CD14-positive monocyte (primary cell): ENCODE measurements around the gene DOCK1. TPM values are rescaled to one million over a fixed set of nuclear protein-coding genes. Genes with fewer than 3 reads are reported as not detected.

Source experiments
- DNase-seq, 3 donors: peaks; one replicate each; pipeline ENCODE4 v3.0.0-alpha.2; 2011 to 2022
- H2AFZ ChIP-seq: 2 replicates; pipeline ENCODE4 v1.6.0; 2012; ENCODE audit warnings: mild to moderate bottlenecking, low read depth, low read length, inconsistent platforms; ENCODE audit not compliant: insufficient read depth, poor library complexity, severe bottlenecking
- H3K27ac ChIP-seq, 2 donors: 1 replicate in 1 of 2; 2 replicates in 1 of 2; pipeline ENCODE4 v1.5.1; 2012 to 2013; ENCODE audit warnings: low read length in 2 of 2, control low read depth in 1 of 2, inconsistent platforms in 1 of 2, low read depth in 1 of 2, mild to moderate bottlenecking in 1 of 2
- H3K27me3 ChIP-seq, 2 donors: one replicate each; pipeline versions ENCODE4 v1.6.0 to v1.6.1; 2011 to 2013; ENCODE audit warnings: low read length in 2 of 2; ENCODE audit not compliant: control insufficient read depth in 2 of 2, insufficient read depth in 2 of 2
- H3K36me3 ChIP-seq, 2 donors: replicated peaks in 1 of 2; 1 replicate in 1 of 2; 2 replicates in 1 of 2; pipeline versions ENCODE4 v1.5.1 to v1.6.1; 2012 to 2013; ENCODE audit warnings: low read length in 2 of 2, control low read depth in 1 of 2, inconsistent platforms in 1 of 2, mild to moderate bottlenecking in 1 of 2; ENCODE audit not compliant: insufficient read depth in 2 of 2, control insufficient read depth in 1 of 2
- H3K4me1 ChIP-seq, 2 donors: 1 replicate in 1 of 2; 2 replicates in 1 of 2; pipeline versions ENCODE4 v1.5.1 to v1.6.1; 2012 to 2013; ENCODE audit warnings: low read length in 2 of 2, control low read depth in 1 of 2, inconsistent platforms in 1 of 2, mild to moderate bottlenecking in 1 of 2, moderate library complexity in 1 of 2; ENCODE audit not compliant: insufficient read depth in 2 of 2, control insufficient read depth in 1 of 2
- H3K4me2 ChIP-seq: replicated peaks from 2 replicates; pipeline ENCODE3; 2012; ENCODE audit warnings: low read length, moderate library complexity, mild to moderate bottlenecking; ENCODE audit not compliant: poor library complexity, severe bottlenecking; ENCODE audit errors: extremely low read depth
- H3K4me3 ChIP-seq, 3 experiments: fragments of 200-600 bp in 1 of 3; sonication (generic) in 1 of 3; replicated peaks in 1 of 3; 1 replicate in 2 of 3; 2 replicates in 1 of 3; pipeline ENCODE4 v1.5.1; 2011 to 2013; ENCODE audit warnings: low read length in 3 of 3, mild to moderate bottlenecking in 3 of 3, control low read depth in 2 of 3, low read depth in 2 of 3, inconsistent platforms in 1 of 3, moderate library complexity in 1 of 3
- H3K79me2 ChIP-seq: 2 replicates; pipeline ENCODE4 v1.6.0; 2012; ENCODE audit warnings: mild to moderate bottlenecking, control low read depth, inconsistent platforms, low read length, moderate library complexity; ENCODE audit not compliant: insufficient read depth
- H3K9ac ChIP-seq: 2 replicates; pipeline ENCODE4 v1.6.0; 2017; ENCODE audit warnings: low read length, mild to moderate bottlenecking; ENCODE audit not compliant: insufficient read depth, poor library complexity, severe bottlenecking
- H3K9me3 ChIP-seq, 2 donors: replicated peaks in 1 of 2; 1 replicate in 1 of 2; 2 replicates in 1 of 2; pipeline versions ENCODE4 v1.5.1 to v1.6.1; 2012 to 2013; ENCODE audit warnings: low read length in 2 of 2, control low read depth in 1 of 2; ENCODE audit not compliant: control insufficient read depth in 1 of 2, insufficient read depth in 1 of 2
- H4K20me1 ChIP-seq: 2 replicates; pipeline ENCODE4 v1.6.0; 2012; ENCODE audit warnings: mild to moderate bottlenecking, low read length, control low read depth, moderate library complexity; ENCODE audit not compliant: insufficient read depth
- H3K27ac Mint-ChIP-seq, 7 donors: one replicate each; pipeline ENCODE4 v1.8.0; 2020; ENCODE audit warnings: mild to moderate bottlenecking in 7 of 7, mixed read lengths in 7 of 7, moderate library complexity in 6 of 7, inconsistent platforms in 2 of 7
- H3K27me3 Mint-ChIP-seq, 3 donors: one replicate each; pipeline ENCODE4 v1.8.0; 2021 to 2022; ENCODE audit warnings: low read depth in 3 of 3, mild to moderate bottlenecking in 3 of 3, mixed read lengths in 3 of 3, moderate library complexity in 3 of 3, inconsistent platforms in 1 of 3
- H3K36me3 Mint-ChIP-seq, 2 donors: one replicate each; pipeline ENCODE4 v1.8.0; 2020; ENCODE audit warnings: mixed read lengths in 2 of 2, inconsistent platforms in 1 of 2, mild to moderate bottlenecking in 1 of 2
- H3K4me1 Mint-ChIP-seq: one replicate; pipeline ENCODE4 v1.8.0; 2020; ENCODE audit warnings: mild to moderate bottlenecking, mixed read lengths
- H3K4me3 Mint-ChIP-seq, 2 donors: one replicate each; pipeline ENCODE4 v1.8.0; 2020; ENCODE audit warnings: mild to moderate bottlenecking in 2 of 2, mixed read lengths in 2 of 2, moderate library complexity in 1 of 2
- H3K9me3 Mint-ChIP-seq, 7 donors: one replicate each; pipeline ENCODE4 v1.8.0; 2020 to 2022; ENCODE audit warnings: mixed read lengths in 7 of 7, mild to moderate bottlenecking in 6 of 7, moderate library complexity in 6 of 7, inconsistent platforms in 2 of 7
- WGBS: methylation state at CpG from one replicate; pipeline ENCODE4 v1.1.5; 2013; ENCODE audit warnings: missing lambda C conversion rate; ENCODE audit not compliant: insufficient coverage; 5-methylcytosine and 5-hydroxymethylcytosine counted together
- intact Hi-C, 2 donors: fragments of 100-400 bp; cut with micrococcal nuclease; formaldehyde crosslinking; loops; one replicate each; pipeline versions ENCODE4 v1.15.0 to v1.15.1; 2023
- polyA plus RNA-seq, 3 donors: library from polyadenylated mRNA; depleted of rRNA in 1 of 3; unstranded in 2 of 3; stranded (reverse) in 1 of 3; fragments of 300-500 nt in 2 of 3; fragments of >200 nt in 1 of 3; fragmentation: Illumina TruSeq in 2 of 3; gene quantifications; 1 replicate in 2 of 3; 2 replicates in 1 of 3; pipeline ENCODE4 v1.2.3, GENCODE V29; 2012 to 2021
- TF ChIP-seq, protein P1 (sequence below): fragments of 200-600 bp; IDR thresholded peaks from one replicate; pipeline ENCODE4 v1.8.0; 2022; ENCODE audit warnings: antibody characterized with exemption, mild to moderate bottlenecking

DOCK1 gene
- polyA plus RNA-seq, 3 donors, result 0.31 to 0.35 TPM; not detected in 1

GRCh38 chr10:127069436-127069835, 164.2 kb downstream of the DOCK1 start:
- no peaks in the 10 kb centered on the region for H3K4me1 ChIP-seq
- Mint-ChIP-seq H3K4me3 (no peak overlapping the region), H3K27me3 (peaks cover 0 to 7% (median 1%) of the 10 kb centered on the region in 3 donors), H3K36me3 (no peaks in the 10 kb centered on the region), H3K9me3 (peaks cover 0 to 7% (median under 1%) of the 10 kb centered on the region in 7 donors), H3K27ac (no peak overlapping the region), H3K4me1 (no peaks in the 10 kb centered on the region)
- no peak for DNase-seq
- TF ChIP-seq, protein P1, sequence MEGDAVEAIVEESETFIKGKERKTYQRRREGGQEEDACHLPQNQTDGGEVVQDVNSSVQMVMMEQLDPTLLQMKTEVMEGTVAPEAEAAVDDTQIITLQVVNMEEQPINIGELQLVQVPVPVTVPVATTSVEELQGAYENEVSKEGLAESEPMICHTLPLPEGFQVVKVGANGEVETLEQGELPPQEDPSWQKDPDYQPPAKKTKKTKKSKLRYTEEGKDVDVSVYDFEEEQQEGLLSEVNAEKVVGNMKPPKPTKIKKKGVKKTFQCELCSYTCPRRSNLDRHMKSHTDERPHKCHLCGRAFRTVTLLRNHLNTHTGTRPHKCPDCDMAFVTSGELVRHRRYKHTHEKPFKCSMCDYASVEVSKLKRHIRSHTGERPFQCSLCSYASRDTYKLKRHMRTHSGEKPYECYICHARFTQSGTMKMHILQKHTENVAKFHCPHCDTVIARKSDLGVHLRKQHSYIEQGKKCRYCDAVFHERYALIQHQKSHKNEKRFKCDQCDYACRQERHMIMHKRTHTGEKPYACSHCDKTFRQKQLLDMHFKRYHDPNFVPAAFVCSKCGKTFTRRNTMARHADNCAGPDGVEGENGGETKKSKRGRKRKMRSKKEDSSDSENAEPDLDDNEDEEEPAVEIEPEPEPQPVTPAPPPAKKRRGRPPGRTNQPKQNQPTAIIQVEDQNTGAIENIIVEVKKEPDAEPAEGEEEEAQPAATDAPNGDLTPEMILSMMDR, result no peak
- no peaks in the 10 kb centered on the region for H3K79me2 ChIP-seq
- H3K9ac ChIP-seq, result no peak overlapping the region
- 93% methylated on average over 2 of the region's 4 CpGs for WGBS
- no peak overlapping the region for H2AFZ ChIP-seq
- no peak overlapping the region for H3K4me2 ChIP-seq
- intact Hi-C loops, result no loop called here
- H3K27me3 ChIP-seq, result no peaks in the 10 kb centered on the region
- H3K4me3 ChIP-seq, result no peak overlapping the region
- H4K20me1 ChIP-seq, result no peaks in the 10 kb centered on the region
- no peaks in the 10 kb centered on the region for H3K36me3 ChIP-seq
- H3K27ac ChIP-seq, result no peak overlapping the region
- H3K9me3 ChIP-seq, result no peaks in the 10 kb centered on the region

GRCh38 chr10:127071126-127071525, 165.9 kb downstream of the DOCK1 start:
- Mint-ChIP-seq H3K4me1 (no peaks in the 10 kb centered on the region), H3K36me3 (no peaks in the 10 kb centered on the region), H3K4me3 (no peak overlapping the region), H3K27me3 (peaks cover 0 to 5% (median 1%) of the 10 kb centered on the region in 3 donors), H3K9me3 (peaks cover 0 to 6% (median 4%) of the 10 kb centered on the region in 7 donors), H3K27ac (no peak overlapping the region)
- H3K4me2 ChIP-seq, result no peak overlapping the region
- no peak for DNase-seq
- TF ChIP-seq, protein P1, result no peak
- H2AFZ ChIP-seq, result no peak overlapping the region
- intact Hi-C loops, result no loop called here
- no peaks in the 10 kb centered on the region for H3K27me3 ChIP-seq
- H3K27ac ChIP-seq, result no peak overlapping the region
- no peaks in the 10 kb centered on the region for H3K36me3 ChIP-seq
- WGBS, result no CpG with 5 or more reads among the region's 2 CpGs
- no peaks in the 10 kb centered on the region for H3K79me2 ChIP-seq
- no peak overlapping the region for H3K4me3 ChIP-seq
- peaks cover 0 to 4% of the 10 kb centered on the region in 2 donors for H3K9me3 ChIP-seq
- H3K4me1 ChIP-seq, result no peaks in the 10 kb centered on the region
- H4K20me1 ChIP-seq, result no peaks in the 10 kb centered on the region
- H3K9ac ChIP-seq, result no peak overlapping the region
